ENCODE measurements around the gene KSR1.
"Not testable (repeated sequence)": the region's sequence is repeated elsewhere in the genome, so short reads cannot be mapped to it uniquely, and the experiment has no call there.

The KSR1 gene

DNA sequence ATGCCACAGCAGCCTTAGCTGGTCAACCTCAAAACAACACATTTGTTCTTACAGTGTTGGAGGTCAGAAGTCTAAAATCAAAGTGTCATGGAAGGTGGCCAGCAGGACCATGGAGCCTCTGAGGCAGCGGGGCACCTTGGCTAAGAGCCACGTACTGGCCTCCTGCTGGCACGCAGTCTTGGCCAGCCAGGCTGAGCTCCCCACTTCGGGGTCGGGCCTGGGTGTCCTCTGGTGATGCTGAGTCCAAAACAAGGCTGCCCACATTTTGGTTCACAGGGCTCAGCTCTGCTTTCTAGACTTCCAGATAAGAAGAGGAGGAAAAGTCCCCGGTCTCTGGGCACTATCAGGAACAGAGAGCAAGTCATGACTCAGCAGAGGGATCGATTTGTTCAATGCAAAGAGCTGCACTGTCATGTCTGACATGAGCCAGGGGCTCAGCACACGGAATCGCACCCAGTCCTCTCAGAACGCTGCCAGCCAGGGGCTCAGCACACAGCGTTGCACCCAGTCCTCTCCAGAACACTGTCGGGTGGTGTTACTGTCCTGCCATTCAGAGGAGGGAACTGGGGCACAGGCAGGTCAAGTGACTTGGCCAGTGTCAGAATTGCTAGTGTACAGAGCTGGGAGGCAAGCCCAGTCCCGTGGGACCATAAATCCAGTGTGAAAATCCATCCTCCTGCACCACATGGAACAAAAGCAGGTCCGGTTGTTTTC is 177.2 kb downstream of the KSR1 start:
- no peak overlapping the region for H3K4me3 ChIP-seq (ENCODE audit: low read depth, low read length)
- TF ChIP-seq, protein P1, sequence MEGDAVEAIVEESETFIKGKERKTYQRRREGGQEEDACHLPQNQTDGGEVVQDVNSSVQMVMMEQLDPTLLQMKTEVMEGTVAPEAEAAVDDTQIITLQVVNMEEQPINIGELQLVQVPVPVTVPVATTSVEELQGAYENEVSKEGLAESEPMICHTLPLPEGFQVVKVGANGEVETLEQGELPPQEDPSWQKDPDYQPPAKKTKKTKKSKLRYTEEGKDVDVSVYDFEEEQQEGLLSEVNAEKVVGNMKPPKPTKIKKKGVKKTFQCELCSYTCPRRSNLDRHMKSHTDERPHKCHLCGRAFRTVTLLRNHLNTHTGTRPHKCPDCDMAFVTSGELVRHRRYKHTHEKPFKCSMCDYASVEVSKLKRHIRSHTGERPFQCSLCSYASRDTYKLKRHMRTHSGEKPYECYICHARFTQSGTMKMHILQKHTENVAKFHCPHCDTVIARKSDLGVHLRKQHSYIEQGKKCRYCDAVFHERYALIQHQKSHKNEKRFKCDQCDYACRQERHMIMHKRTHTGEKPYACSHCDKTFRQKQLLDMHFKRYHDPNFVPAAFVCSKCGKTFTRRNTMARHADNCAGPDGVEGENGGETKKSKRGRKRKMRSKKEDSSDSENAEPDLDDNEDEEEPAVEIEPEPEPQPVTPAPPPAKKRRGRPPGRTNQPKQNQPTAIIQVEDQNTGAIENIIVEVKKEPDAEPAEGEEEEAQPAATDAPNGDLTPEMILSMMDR (IDR thresholded peaks at IDR 0.05; ENCODE audit: low read depth, low read length): no peak

DNA sequence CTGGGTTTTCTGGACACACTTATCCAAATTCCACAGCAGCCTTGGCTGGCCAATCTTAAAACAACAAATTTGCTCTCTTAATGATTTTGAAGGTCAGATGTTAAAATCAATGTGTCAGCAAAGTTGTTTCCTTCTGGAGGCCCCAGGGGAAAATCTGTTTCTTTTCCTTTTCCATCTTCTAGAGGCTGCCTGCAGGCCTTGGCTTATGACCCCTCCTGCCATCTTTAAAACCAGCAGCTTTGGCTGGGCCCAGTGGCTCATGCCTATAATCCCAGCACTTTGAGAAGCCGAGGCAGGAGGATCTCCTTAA is 177.7 kb downstream of the KSR1 start:
- TF ChIP-seq, protein P1 (IDR thresholded peaks at IDR 0.05; ENCODE audit: low read depth, low read length): no peak

DNA sequence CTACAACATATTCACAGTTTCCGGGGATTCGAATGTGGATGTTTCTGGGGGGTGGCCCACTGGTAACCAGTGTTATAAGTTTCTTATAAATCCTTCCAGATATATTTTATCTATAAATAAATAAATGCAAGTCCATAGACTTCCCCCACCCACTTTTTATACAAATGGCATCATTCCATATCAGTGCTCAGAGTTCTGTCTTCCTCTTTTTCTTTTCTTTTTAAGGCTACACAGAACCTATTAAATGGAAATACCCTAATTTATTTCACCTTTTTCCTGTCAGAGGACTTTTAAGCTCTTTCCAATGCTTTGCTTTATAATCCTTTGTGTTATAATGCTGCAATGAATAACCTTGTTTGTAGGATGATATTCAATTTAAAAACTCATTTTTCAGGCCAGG is 178.5 kb downstream of the KSR1 start:
- H3K4me3 ChIP-seq (ENCODE audit: low read depth, low read length): no peak overlapping the region
- TF ChIP-seq, protein P1 (IDR thresholded peaks at IDR 0.05; ENCODE audit: low read depth, low read length): no peak

More for the DNA sequence above, 177.7 kb downstream of the KSR1 start:
- no peak overlapping the region for H3K4me3 ChIP-seq (ENCODE audit: low read depth, low read length)

DNA sequence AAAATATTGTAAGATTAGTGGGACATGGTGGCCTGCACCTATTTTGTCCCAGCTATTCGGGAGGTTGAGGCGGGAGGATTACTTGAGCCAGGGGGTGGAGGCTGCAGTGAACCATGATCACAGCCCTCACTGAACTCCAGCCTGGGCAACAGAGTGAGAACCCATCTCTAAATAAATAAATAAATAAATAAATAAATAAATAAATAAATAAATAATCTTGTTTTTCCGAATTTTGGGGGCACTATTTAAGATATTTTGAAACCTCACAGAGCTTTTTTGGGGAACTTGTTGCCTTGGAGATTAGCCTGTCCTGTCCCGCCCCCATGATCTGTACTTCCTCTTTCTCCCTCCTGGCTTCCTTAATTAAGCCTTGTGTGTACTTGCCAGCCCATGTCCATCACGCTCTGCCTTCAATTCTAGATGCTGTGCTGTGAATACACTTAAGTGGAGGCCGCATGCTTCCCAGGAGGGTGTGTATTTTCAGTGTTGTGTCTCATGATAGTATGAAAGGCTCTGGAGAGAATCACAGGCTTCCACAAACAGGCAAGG is 179.1 kb downstream of the KSR1 start:
- TF ChIP-seq, protein P1 (IDR thresholded peaks at IDR 0.05; ENCODE audit: low read depth, low read length): no peak
- no peak overlapping the region for H3K4me3 ChIP-seq (ENCODE audit: low read depth, low read length)

DNA sequence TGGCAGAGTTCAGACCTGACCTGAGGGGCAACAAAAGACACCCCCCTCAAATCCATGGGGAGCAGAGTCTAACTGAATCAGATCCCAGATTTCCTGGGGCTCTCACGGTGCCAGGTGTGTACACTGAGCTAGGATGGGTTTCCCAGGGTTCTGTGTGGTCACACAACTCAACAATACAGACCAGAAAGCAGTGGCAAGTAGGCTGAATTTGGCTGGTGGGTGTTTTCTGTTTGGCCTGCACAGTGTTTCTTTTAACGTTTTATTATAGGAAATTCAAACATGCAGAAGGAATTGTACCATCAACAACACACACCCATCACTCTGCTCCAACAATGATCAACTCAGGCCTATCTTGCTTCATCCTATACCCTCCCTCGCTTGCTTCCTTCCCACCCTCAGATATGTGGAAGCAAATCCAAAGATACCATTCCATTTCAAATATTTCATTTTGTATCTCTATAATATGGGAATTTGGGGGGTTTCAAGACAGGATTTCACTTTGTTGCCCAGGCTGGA is 179.8 kb downstream of the KSR1 start:
- not testable (repeated sequence) for H3K4me3 ChIP-seq (ENCODE audit: low read depth, low read length)

DNA sequence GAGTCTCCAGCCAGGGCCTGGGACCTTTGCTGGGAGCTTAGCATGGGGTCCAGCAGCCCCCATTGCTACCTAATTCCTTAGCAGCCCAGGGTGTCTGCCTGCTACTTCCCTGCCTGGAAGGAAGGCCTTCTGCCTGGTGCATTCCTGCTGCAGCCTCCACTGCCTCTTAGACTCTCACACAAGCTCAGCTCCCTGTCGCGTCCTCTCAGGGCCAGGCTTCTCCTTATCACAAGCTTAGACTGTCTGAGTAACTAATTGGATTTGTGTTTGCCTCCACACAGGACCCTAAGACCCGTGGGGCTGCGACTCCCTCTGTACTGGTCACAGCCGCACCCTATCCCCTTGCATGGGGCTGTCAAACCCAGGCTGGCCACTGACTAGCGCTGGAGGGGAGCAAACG is 181.6 kb downstream of the KSR1 start:
- not testable (repeated sequence) for H3K4me3 ChIP-seq (ENCODE audit: low read depth, low read length)

DNA sequence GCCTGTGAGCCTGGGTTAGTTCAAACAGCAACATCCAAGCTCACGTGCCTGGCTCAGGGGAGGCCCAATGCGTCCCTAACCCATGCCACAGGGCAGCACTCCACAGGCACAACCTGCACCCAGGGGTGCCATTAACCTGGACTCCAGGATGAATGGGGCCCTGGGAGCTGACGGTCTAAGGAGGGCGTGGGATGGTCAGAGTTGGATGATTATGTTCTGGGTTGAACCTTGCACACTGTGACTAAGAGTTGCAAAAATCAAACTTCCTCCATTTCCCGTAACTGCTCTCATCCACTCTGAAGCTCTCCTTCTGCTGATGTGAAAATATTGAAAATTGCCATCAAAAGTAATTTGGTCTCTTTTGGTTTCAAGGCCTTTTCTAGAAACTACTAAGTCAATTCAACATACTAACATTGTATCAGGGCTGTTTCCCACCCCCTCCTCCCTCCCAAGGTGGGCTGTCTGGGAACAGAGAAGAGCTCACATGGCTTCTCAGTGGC is 182.2 kb downstream of the KSR1 start:
- not testable (repeated sequence) for H3K4me3 ChIP-seq (ENCODE audit: low read depth, low read length)

DNA sequence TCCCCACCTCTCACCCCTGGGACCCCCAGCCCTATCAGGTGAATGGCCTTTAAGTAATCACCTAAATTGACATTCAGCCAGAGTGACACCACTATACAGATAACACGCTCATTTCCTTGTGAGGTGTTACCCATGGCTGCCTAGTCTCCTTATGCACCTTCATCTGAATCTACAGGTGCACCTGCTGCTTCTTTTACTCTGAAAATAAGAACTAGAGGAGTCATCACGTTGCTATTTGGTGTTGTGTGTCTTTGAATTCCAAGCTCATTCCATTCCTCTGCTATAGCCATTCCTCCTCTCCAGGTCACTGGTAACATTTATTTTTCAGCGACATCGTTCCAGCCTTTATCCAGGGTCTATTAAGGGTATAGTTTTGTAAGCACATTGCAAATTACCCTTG is 184.5 kb downstream of the KSR1 start:
- TF ChIP-seq, protein P1 (IDR thresholded peaks at IDR 0.05; ENCODE audit: low read depth, low read length): no peak
- H3K4me3 ChIP-seq (ENCODE audit: low read depth, low read length): no peak overlapping the region

DNA sequence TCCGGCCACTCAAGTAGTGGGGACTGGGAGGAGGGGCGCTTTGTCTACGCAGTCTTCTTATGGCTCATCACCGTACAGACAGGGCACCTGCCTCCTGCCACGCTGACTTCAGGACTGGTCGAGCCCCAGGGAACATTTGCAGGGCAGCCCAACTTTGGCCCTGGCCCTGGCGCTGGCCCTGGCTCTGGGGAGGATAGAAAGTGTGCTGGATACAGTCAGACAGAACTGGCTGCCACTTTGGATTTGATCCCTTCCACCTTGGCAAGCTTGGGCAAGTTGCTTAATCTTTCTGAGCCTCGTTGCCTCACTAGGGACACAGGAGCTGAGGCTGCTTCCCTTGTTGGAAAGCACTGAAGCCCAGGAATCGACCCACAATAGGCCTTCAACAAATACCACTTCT is 188.3 kb downstream of the KSR1 start:
- TF ChIP-seq, protein P1 (IDR thresholded peaks at IDR 0.05; ENCODE audit: low read depth, low read length): no peak
- no peak overlapping the region for H3K4me3 ChIP-seq (ENCODE audit: low read depth, low read length)

DNA sequence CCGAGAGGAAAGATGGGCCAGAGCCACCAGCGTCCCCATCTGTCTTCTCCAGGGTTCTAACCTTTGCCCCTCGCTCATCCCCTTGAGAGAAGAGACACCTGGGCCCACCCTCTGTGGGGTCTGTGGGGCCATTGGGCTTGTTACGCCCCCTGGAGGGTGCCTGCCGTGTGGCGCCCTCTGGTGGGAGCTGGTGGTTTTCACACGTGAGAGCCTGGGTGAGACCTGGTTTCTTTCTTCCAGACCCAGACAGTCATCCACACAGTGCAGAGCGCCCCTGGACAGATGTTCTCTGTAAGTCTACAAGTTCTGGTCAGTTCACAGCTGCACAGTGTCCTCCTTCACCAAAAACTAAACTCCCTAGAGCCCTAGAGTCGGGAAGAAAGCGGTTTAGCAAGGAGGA is 189.4 kb downstream of the KSR1 start:
- H3K4me3 ChIP-seq (ENCODE audit: low read depth, low read length): not testable (repeated sequence)
